Activated CD8-positive, alpha-beta T cell treated with anti-CD3 and anti-CD28 coated beads, Interleukin-2, amount 10 ng/mL, durations not matched to agents 7 days and 5 days (primary cell): ENCODE measurements around the gene RNF213. TPM values are rescaled to one million over a fixed set of nuclear protein-coding genes. Genes with fewer than 3 reads are reported as not detected.

Source experiments
- ATAC-seq: fragments of 150-1000 bp; cut with Tn5 transposase; one replicate; pipeline ENCODE4 v1.10.0; 2021; ENCODE audit warnings: moderate library complexity
- CTCF ChIA-PET: fragments of 350-600 bp; sonication (Branson Sonifier 250); formaldehyde crosslinking; loops from one replicate; lab custom pipeline; 2021; ENCODE audit warnings: antibody characterized with exemption; lab: Charles Lee
- POLR2A ChIA-PET: fragments of 350-600 bp; sonication (Branson Sonifier 250); formaldehyde crosslinking; loops from one replicate; lab custom pipeline; 2021; ENCODE audit warnings: antibody characterized with exemption; lab: Charles Lee
- DNase-seq: peaks from one replicate; pipeline ENCODE4 v3.0.0-alpha.2; 2020
- H3K27ac Mint-ChIP-seq: one replicate; pipeline ENCODE4 v1.8.0; 2021; ENCODE audit warnings: mild to moderate bottlenecking, mixed read lengths
- H3K27me3 Mint-ChIP-seq: one replicate; pipeline ENCODE4 v1.8.0; 2021; ENCODE audit warnings: low read depth, mixed read lengths
- H3K36me3 Mint-ChIP-seq: one replicate; pipeline ENCODE4 v1.8.0; 2021; ENCODE audit warnings: low read depth, mixed read lengths
- H3K4me1 Mint-ChIP-seq: one replicate; pipeline ENCODE4 v1.8.0; 2021; ENCODE audit warnings: low read depth, mixed read lengths
- H3K4me3 Mint-ChIP-seq: one replicate; pipeline ENCODE4 v1.8.0; 2021; ENCODE audit warnings: mild to moderate bottlenecking, mixed read lengths
- H3K9me3 Mint-ChIP-seq: one replicate; pipeline ENCODE4 v1.8.0; 2022; ENCODE audit warnings: mixed read lengths; ENCODE audit not compliant: insufficient read depth
- total RNA-seq, 2 experiments: library from RNA; stranded (reverse); gene quantifications; one replicate each; pipeline ENCODE4 v1.2.3, GENCODE V29; 2021

The RNF213 gene
- total RNA-seq, 2 experiments from 2014 or later, result 438 to 455 TPM

GRCh38 chr17:80422276-80422675 lies 161.6 kb downstream of the RNF213 start:
- no peaks in the 10 kb centered on the region for H3K9me3 Mint-ChIP-seq
- ATAC-seq, result no peak
- H3K4me1 Mint-ChIP-seq, result peaks cover 27% of the 10 kb centered on the region
- peaks cover 2% of the 10 kb centered on the region for H3K36me3 Mint-ChIP-seq
- DNase-seq, result no peak
- H3K27me3 Mint-ChIP-seq, result no peaks in the 10 kb centered on the region
- ChIA-PET POLR2A (no interaction called here), CTCF (no interaction called here)
- H3K4me3 Mint-ChIP-seq, result no peak overlapping the region
- no peak overlapping the region for H3K27ac Mint-ChIP-seq

DNA sequence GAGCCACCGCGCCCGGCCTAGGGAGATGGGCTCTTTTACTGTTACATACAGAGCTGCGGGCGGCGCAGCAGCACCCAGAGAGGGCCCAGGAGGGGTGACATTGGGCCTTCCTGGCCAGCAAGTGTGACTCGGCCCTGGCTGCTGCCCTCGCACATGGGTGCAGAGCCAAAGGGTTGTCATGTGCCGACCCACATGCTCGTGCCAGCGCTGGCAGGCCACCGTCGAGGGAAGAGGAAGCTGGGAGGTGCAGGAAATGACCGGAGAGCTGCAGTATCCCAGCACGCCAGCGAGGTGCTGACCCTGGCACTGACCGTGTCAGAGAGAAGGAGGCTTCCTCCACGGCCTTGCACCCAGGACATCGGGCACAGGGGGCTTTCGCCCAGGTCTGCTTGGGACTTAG lies 162.3 kb downstream of the RNF213 start:
- POLR2A ChIA-PET, result interaction anchor here (0.6 to 1.7 kb wide), 2 partner anchors 32 to 368 kb away, joined by 5 to 7 read pairs; no protein-coding TSS in a partner anchor
- CTCF ChIA-PET, result interaction anchor here (1.5 to 2.6 kb wide), 2 partner anchors 153 to 559 kb away, joined by 5 to 7 read pairs; no protein-coding TSS in a partner anchor
- Mint-ChIP-seq H3K4me3 (no peak overlapping the region), H3K9me3 (no peaks in the 10 kb centered on the region), H3K4me1 (peaks cover 27% of the 10 kb centered on the region), H3K27ac (no peak overlapping the region), H3K36me3 (peaks cover 2% of the 10 kb centered on the region), H3K27me3 (no peaks in the 10 kb centered on the region)
- ATAC-seq (no peak), DNase-seq (no peak)

DNA sequence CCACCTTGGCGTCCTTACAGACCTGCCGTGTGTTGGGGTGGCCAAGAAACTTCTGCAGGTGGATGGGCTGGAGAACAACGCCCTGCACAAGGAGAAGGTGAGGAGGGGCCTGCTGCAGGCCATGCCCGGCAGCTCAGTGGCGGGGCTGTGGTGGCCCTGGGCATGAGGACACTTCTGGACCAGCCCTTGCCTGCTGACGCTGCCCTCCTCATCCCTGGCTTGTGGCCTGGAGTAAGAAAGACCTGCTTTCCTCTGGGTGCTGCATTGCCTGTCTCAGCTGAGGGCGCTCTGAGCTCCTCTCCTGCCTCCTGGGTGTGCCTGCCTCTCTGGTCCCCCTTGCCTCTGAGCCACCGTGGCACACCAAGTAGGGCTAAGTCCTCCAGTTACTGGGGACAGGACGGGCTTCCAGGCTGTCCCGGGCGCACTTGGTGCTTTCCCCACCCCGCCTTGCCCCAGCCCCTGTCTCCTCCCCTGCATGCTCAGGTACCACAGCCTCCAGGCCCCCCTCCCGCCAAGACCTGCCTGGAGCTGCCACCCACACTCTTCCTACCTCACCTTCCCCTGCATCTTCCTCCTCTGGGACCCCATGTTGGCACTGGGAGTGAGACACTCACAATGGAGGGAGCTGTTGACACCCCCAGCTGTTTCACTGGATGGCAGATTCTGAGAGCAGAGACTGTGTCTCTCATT lies 163.0 kb downstream of the RNF213 start:
- Mint-ChIP-seq H3K4me3 (no peak overlapping the region), H3K9me3 (no peaks in the 10 kb centered on the region), H3K4me1 (peaks cover 27% of the 10 kb centered on the region), H3K27me3 (no peaks in the 10 kb centered on the region), H3K27ac (peak overlapping the region; percentile 30), H3K36me3 (peaks cover 2% of the 10 kb centered on the region)
- ATAC-seq (no peak), DNase-seq (no peak)
- ChIA-PET CTCF (interaction anchor here (1.5 to 2.6 kb wide), 3 partner anchors 152 to 558 kb away, joined by 5 to 7 read pairs (median 6); no protein-coding TSS in a partner anchor), POLR2A (interaction anchor here (0.6 to 1.7 kb wide), 2 partner anchors 31 to 368 kb away, joined by 5 to 7 read pairs; no protein-coding TSS in a partner anchor)

DNA sequence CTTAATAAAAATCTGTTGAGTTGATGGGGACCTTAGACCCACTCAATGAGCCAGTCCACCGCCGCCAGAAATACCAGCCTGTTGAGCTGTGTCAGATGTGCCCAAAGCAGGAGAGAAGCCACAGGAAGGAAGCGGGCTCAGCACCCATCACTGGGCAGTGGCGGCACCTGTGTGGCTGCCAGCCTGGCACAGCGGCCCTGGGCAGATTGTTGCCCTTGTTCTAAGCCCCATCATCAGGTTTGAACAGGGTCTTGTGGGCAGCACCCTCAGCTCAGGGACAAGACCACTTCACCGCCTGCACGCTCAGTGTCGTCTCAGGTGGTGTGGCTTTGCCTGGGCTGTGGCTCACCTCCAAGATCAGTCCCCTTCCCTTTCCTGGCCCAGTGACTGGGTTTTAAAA lies 163.6 kb downstream of the RNF213 start:
- peak overlapping the region; percentile 30 for H3K27ac Mint-ChIP-seq

GRCh38 chr17:80424878-80425765 lies 164.5 kb downstream of the RNF213 start:
- CTCF ChIA-PET, result interaction anchor here (0.8 to 2.6 kb wide), 6 partner anchors 10 to 564 kb away, joined by 3 to 7 read pairs (median 4); partner anchors contain the start of gene ENDOV
- H3K9me3 Mint-ChIP-seq, result no peaks in the 10 kb centered on the region
- H3K4me1 Mint-ChIP-seq, result peaks cover 27% of the 10 kb centered on the region
- no peak overlapping the region for H3K4me3 Mint-ChIP-seq
- DNase-seq (no peak), ATAC-seq (no peak)
- no peak overlapping the region for H3K27ac Mint-ChIP-seq
- POLR2A ChIA-PET, result interaction anchor here (0.6 kb wide), 1 partner anchor 163 kb away, joined by 3 read pairs; no protein-coding TSS in a partner anchor
- no peaks in the 10 kb centered on the region for H3K27me3 Mint-ChIP-seq
- no peaks in the 10 kb centered on the region for H3K36me3 Mint-ChIP-seq

More for the DNA sequence above, 163.6 kb downstream of the RNF213 start:
- H3K27me3 Mint-ChIP-seq, result no peaks in the 10 kb centered on the region
- H3K9me3 Mint-ChIP-seq, result no peaks in the 10 kb centered on the region
- CTCF ChIA-PET, result interaction anchor here (0.8 to 2.6 kb wide), 4 partner anchors 9 to 558 kb away, joined by 3 to 7 read pairs (median 6); partner anchors contain the start of gene ENDOV
- H3K36me3 Mint-ChIP-seq, result peaks cover 2% of the 10 kb centered on the region
- POLR2A ChIA-PET, result interaction anchor here (0.6 to 1.7 kb wide), 2 partner anchors 30 to 162 kb away, joined by 3 to 7 read pairs; no protein-coding TSS in a partner anchor
- no peak for ATAC-seq
- no peak for DNase-seq
- H3K4me3 Mint-ChIP-seq, result no peak overlapping the region
- peaks cover 27% of the 10 kb centered on the region for H3K4me1 Mint-ChIP-seq

DNA sequence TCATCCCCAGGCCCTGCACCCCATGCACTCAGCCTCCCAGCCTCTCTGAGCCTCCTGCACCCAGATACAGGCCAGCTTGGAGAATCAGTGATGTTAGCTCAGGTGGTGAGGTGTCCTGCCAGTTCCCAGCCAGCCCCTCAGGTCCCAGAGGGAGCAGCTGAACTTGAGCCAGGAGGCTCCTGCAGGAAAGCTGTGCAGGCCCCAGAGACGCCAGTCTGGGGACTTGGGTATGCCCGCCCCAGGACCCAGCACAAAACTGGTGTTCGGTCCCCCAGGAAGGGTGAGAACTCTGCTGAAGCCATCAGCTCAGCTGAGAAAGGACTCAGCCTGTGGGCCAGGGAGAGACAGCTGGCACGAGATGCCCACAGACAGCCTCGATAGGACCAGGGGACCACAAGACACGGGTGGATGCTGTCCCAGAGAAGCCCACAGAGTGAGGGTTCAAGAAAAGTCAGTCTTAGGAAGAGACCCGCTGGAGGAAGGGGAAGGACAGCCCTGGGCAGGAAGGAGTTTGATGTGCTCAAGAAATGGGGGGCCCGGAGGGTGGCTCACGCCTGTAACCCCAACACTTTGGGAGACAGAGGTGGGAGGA lies 165.3 kb downstream of the RNF213 start:
- Mint-ChIP-seq H3K4me1 (peaks cover 27% of the 10 kb centered on the region), H3K4me3 (no peak overlapping the region), H3K36me3 (no peaks in the 10 kb centered on the region), H3K9me3 (no peaks in the 10 kb centered on the region), H3K27ac (no peak overlapping the region), H3K27me3 (no peaks in the 10 kb centered on the region)
- CTCF ChIA-PET, result interaction anchor here (1.1 to 2.6 kb wide), 4 partner anchors 150 to 563 kb away, joined by 3 to 7 read pairs (median 6); no protein-coding TSS in a partner anchor
- POLR2A ChIA-PET, result interaction anchor here (0.6 kb wide), 1 partner anchor 599 kb away, joined by 4 read pairs; no protein-coding TSS in a partner anchor
- DNase-seq (no peak), ATAC-seq (no peak)

GRCh38 chr17:80426671-80427326 lies 166.1 kb downstream of the RNF213 start:
- Mint-ChIP-seq H3K36me3 (no peaks in the 10 kb centered on the region), H3K27me3 (no peaks in the 10 kb centered on the region), H3K9me3 (no peaks in the 10 kb centered on the region), H3K4me3 (no peak overlapping the region), H3K27ac (no peak overlapping the region), H3K4me1 (peaks cover 27% of the 10 kb centered on the region)
- ChIA-PET CTCF (interaction anchor here (0.6 to 2.6 kb wide), 35 partner anchors 10 to 593 kb away, joined by 3 to 18 read pairs (median 4); partner anchors contain the start of genes GAA and RPTOR), POLR2A (interaction anchor here (0.6 to 1.0 kb wide), 2 partner anchors 118 to 304 kb away, joined by 3 to 4 read pairs; partner anchors contain the start of gene RPTOR)
- ATAC-seq (peak; percentile 98), DNase-seq (peak; percentile 89)

DNA sequence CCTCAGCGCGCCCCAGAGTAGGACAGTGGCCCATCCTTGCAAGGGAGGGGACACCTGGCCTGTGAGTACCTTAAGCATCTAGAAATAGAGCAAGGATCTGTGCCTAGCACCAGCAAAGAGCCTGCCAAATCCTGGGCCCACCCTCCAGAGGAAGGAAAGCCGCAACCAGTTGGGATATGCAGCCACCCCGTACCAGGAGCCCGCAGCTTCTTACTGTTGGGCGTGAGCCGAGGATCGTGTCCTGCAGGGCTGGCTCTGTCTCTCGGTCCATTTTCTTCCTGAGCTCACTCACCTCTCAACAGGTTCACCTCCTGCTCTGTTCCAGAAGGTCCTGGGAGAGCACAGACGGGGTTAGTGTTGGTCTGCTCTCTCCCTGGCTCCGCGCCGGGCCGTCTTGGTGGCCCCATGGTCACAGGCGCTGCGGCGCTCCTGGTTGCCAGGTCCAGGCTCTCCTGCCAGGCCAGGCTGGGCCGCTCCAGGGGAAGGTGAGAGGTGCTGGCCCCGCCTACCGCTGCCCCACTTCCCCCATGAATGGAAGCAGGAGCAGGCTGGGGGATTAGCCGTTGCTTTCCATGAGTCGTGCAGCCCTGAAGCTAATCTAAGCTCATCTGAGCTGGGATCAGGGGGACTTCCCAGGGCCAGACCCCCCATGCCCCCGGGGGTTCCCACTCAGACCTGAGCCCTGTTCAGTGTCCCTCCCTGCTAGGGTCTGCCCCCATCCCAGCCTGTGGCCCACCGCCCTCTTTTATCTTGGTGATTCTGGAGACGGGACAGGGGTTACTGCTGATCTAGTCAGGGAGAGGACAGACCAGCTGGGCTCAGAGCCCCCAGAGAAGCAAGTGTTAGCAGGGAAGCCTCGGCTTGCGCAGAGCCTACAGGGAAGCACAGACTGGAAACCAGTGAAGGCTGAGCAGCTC lies 167.0 kb downstream of the RNF213 start:
- H3K9me3 Mint-ChIP-seq, result no peaks in the 10 kb centered on the region
- no peaks in the 10 kb centered on the region for H3K36me3 Mint-ChIP-seq
- H3K27me3 Mint-ChIP-seq, result no peaks in the 10 kb centered on the region
- POLR2A ChIA-PET, result interaction anchor here (0.6 to 1.0 kb wide), 2 partner anchors 118 to 303 kb away, joined by 3 to 4 read pairs; partner anchors contain the start of gene RPTOR
- H3K4me1 Mint-ChIP-seq, result peaks cover 27% of the 10 kb centered on the region
- H3K27ac Mint-ChIP-seq, result no peak overlapping the region
- ATAC-seq (no peak), DNase-seq (no peak)
- CTCF ChIA-PET, result interaction anchor here (0.6 to 2.6 kb wide), 35 partner anchors 10 to 593 kb away, joined by 3 to 18 read pairs (median 4); partner anchors contain the start of genes GAA and RPTOR
- H3K4me3 Mint-ChIP-seq, result no peak overlapping the region

- ATAC-seq (no peak), DNase-seq (no peak)
- Mint-ChIP-seq H3K27me3 (no peaks in the 10 kb centered on the region), H3K27ac (no peak overlapping the region), H3K9me3 (no peaks in the 10 kb centered on the region), H3K4me1 (peaks cover 27% of the 10 kb centered on the region), H3K4me3 (no peak overlapping the region), H3K36me3 (no peaks in the 10 kb centered on the region)
- ChIA-PET CTCF (interaction anchor here (1.7 to 2.6 kb wide), 6 partner anchors 27 to 542 kb away, joined by 6 to 18 read pairs (median 11); partner anchors contain the start of gene GAA), POLR2A (no interaction called here)
These were observed 167.7 kb downstream of the RNF213 start for GRCh38 chr17:80428363-80428762.

DNA sequence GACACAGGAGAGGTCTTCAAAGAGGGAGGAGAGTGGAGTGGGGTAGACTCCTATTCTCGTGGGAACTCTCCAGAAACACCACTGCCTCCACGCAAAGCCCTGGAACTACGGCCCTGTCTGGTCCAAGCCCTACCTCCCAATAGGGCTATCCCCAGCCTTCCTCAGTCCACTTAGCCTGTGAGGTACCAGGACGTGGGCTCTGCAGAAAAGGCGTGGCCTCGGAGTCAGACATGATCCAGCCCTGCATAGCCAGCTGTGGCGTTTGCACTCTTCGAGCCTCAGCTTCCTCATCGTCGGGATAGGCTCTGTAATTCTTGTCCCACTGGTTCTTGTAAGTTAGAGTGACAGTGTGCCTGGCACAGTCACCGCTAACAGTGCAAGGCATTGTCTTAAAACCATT lies 168.1 kb downstream of the RNF213 start:
- Mint-ChIP-seq H3K4me3 (no peak overlapping the region), H3K9me3 (no peaks in the 10 kb centered on the region), H3K36me3 (no peaks in the 10 kb centered on the region), H3K27ac (no peak overlapping the region), H3K4me1 (peaks cover 25% of the 10 kb centered on the region), H3K27me3 (no peaks in the 10 kb centered on the region)
- CTCF ChIA-PET, result interaction anchor here (2.0 to 2.6 kb wide), 2 partner anchors 147 to 541 kb away, joined by 14 to 18 read pairs; no protein-coding TSS in a partner anchor
- ATAC-seq, result no peak
- DNase-seq, result no peak
- POLR2A ChIA-PET, result no interaction called here
